Measurements from ENCODE around the gene NCAPH2. TPM values are rescaled to one million over a fixed set of nuclear protein-coding genes. Genes with fewer than 3 reads are reported as not detected.

NCAPH2 gene
- total RNA-seq, 4 donors from 2014 or later = 26.5 to 64.7 (median 41.6) TPM

GRCh38 chr22:50479721-50480120, 28.3 kb upstream of the NCAPH2 start:
- in situ Hi-C loops (cut with MboI; ENCODE audit: low pct_ligation_motif_present in 1 of 4, low pct_unique_long_range_greater_than_20kb in 1 of 4, low sequenced_read_pairs in 3 of 4) = no loop called here
- intact Hi-C loops (cut with DNase I; ENCODE audit: low total_unique reads) = loop anchor here (10.0 kb wide), 1 partner anchor 225 kb away; the partner anchor contains the start of gene HDAC10
- DNase-seq = no peak
- no peak overlapping the region for H3K27ac ChIP-seq
- no peaks in the 10 kb centered on the region for H3K36me3 ChIP-seq
- TF ChIP-seq EP300 (IDR thresholded peaks at IDR 0.05; ENCODE audit: low read depth) = no peak
- TF ChIP-seq CTCF (IDR thresholded peaks at IDR 0.05) = no peak
- no peak for TF ChIP-seq POLR2A (IDR thresholded peaks at IDR 0.05)
- no peaks in the 10 kb centered on the region for H3K9me3 ChIP-seq
- H3K4me3 ChIP-seq = no peak overlapping the region
- H3K27me3 ChIP-seq = peaks cover 44% of the 10 kb centered on the region
- H3K4me1 ChIP-seq = peaks cover 10 to 33% (median 27%) of the 10 kb centered on the region in 4 donors
- 65% methylated on average over 10 of the region's 11 CpGs; no CpG with 5 or more reads in 1 of the 2 donors for WGBS, 2 donors (ENCODE audit: low coverage in 1 of 2)

GRCh38 chr22:50481045-50481439, 27.0 kb upstream of the NCAPH2 start:
- no peaks in the 10 kb centered on the region for H3K9me3 ChIP-seq
- H3K4me3 ChIP-seq = peak overlapping the region; percentile 10 to 59 (median 46)
- in situ Hi-C loops (cut with MboI; ENCODE audit: low pct_ligation_motif_present in 1 of 4, low pct_unique_long_range_greater_than_20kb in 1 of 4, low sequenced_read_pairs in 3 of 4) (no loop called here), intact Hi-C loops (cut with DNase I; ENCODE audit: low total_unique reads) (no loop called here)
- TF ChIP-seq CTCF (IDR thresholded peaks at IDR 0.05) (no peak), POLR2AphosphoS5 (IDR thresholded peaks at IDR 0.05) (no peak), EP300 (IDR thresholded peaks at IDR 0.05; ENCODE audit: low read depth) (no peak), POLR2A (IDR thresholded peaks at IDR 0.05) (no peak)
- H3K27ac ChIP-seq = peak overlapping the region in 3 of 4 donors; percentile 8 to 46 (median 30)
- WGBS, 2 donors (ENCODE audit: low coverage in 1 of 2) = 14% methylated on average over 16 of the region's 45 CpGs; no CpG with 5 or more reads in 1 of the 2 donors
- H3K36me3 ChIP-seq = no peaks in the 10 kb centered on the region
- no peak for DNase-seq
- H3K27me3 ChIP-seq = peaks cover 44% of the 10 kb centered on the region
- H3K4me1 ChIP-seq = peaks cover 5 to 28% (median 23%) of the 10 kb centered on the region in 4 donors

- H3K27ac ChIP-seq = peak within 1 kb of the TSS in 3 of 4 donors; percentile 8 to 46 (median 30)
- no peaks in the 10 kb centered on the region for H3K36me3 ChIP-seq
- H3K4me3 ChIP-seq = peak within 1 kb of the TSS; percentile 10 to 59 (median 46)
- intact Hi-C loops (cut with DNase I; ENCODE audit: low total_unique reads) = no loop called here
- H3K9me3 ChIP-seq = no peaks in the 10 kb centered on the region
- in situ Hi-C loops (cut with MboI; ENCODE audit: low pct_ligation_motif_present in 1 of 4, low pct_unique_long_range_greater_than_20kb in 1 of 4, low sequenced_read_pairs in 3 of 4) = no loop called here
- TF ChIP-seq EP300 (IDR thresholded peaks at IDR 0.05; ENCODE audit: low read depth) = no peak
- TF ChIP-seq CTCF (IDR thresholded peaks at IDR 0.05) = no peak
- no peak for TF ChIP-seq POLR2AphosphoS5 (IDR thresholded peaks at IDR 0.05)
- TF ChIP-seq POLR2A (IDR thresholded peaks at IDR 0.05) = no peak
- peaks cover 5 to 28% (median 23%) of the 10 kb centered on the region in 4 donors for H3K4me1 ChIP-seq
- peak; percentile 73 for DNase-seq
- 8% methylated on average over 25 of the region's 70 CpGs; no CpG with 5 or more reads in 1 of the 2 donors for WGBS, 2 donors (ENCODE audit: low coverage in 1 of 2)
- peaks cover 44% of the 10 kb centered on the region for H3K27me3 ChIP-seq
These were observed 26.5 kb upstream of the NCAPH2 start, which contains the start of gene ADM2 for GRCh38 chr22:50481440-50482106. Gene ADM2, plus strand, starts transcription at chr22:50481543. Its CDS starts 305 bp downstream, at chr22:50481848.

- no peak for DNase-seq
- Histone ChIP-seq H3K27ac (peak overlapping the region in 2 of 4 donors; percentile 30 to 46), H3K4me1 (peaks cover 5 to 28% (median 23%) of the 10 kb centered on the region in 4 donors), H3K27me3 (peaks cover 44% of the 10 kb centered on the region), H3K36me3 (no peaks in the 10 kb centered on the region), H3K4me3 (peak overlapping the region; percentile 10 to 59 (median 46)), H3K9me3 (no peaks in the 10 kb centered on the region)
- in situ Hi-C loops (cut with MboI; ENCODE audit: low pct_ligation_motif_present in 1 of 4, low pct_unique_long_range_greater_than_20kb in 1 of 4, low sequenced_read_pairs in 3 of 4) = no loop called here
- 76% methylated on average over 22 of the region's 35 CpGs; no CpG with 5 or more reads in 1 of the 2 donors for WGBS, 2 donors (ENCODE audit: low coverage in 1 of 2)
- TF ChIP-seq POLR2A (IDR thresholded peaks at IDR 0.05) (no peak), POLR2AphosphoS5 (IDR thresholded peaks at IDR 0.05) (no peak), EP300 (IDR thresholded peaks at IDR 0.05; ENCODE audit: low read depth) (no peak), CTCF (IDR thresholded peaks at IDR 0.05) (no peak)
- intact Hi-C loops (cut with DNase I; ENCODE audit: low total_unique reads) = no loop called here
These were observed 25.6 kb upstream of the NCAPH2 start for GRCh38 chr22:50482107-50483074.
